Measurements from ENCODE around the gene CPA2.
"Not testable (repeated sequence)": the region's sequence is repeated elsewhere in the genome, so short reads cannot be mapped to it uniquely, and the experiment has no call there.

Gene CPA2

DNA sequence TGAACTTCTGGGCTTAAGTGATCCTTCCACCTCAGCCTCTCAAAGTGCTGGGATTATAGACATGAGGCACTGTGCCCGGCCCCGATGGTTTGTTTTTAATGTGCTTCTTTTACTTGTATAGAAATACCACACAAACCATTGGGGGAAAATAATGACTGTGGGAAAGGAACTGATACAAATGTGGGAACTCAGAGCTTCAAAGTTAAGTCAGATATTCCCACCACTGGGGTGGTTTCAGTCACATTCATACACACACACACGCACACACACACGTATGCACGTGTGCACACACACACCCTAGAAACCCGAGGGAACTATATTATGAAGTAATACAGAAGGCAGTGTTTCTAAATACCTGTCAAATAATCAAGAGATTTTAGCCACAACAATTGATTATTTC, 43.3 kb downstream of the CPA2 start:
- Histone ChIP-seq H3K4me3 (ENCODE audit: low read depth, low read length) (no peak overlapping the region), H3K36me3 (ENCODE audit: insufficient read depth, low read length) (peaks cover 6% of the 10 kb centered on the region; the same call in 1 of the 2 replicates), H3K27ac (ENCODE audit: low read depth, low read length) (no peak overlapping the region), H3K4me1 (ENCODE audit: control insufficient read depth, insufficient read depth, low read length, unreplicated experiment) (no peaks in the 10 kb centered on the region), H3K79me2 (ENCODE audit: control insufficient read depth, insufficient read depth, low read length, unreplicated experiment) (no peaks in the 10 kb centered on the region), H3K27me3 (ENCODE audit: insufficient read depth, low read length) (no peaks in the 10 kb centered on the region), H2AFZ (ENCODE audit: low read length, unreplicated experiment) (no peak overlapping the region)

DNA sequence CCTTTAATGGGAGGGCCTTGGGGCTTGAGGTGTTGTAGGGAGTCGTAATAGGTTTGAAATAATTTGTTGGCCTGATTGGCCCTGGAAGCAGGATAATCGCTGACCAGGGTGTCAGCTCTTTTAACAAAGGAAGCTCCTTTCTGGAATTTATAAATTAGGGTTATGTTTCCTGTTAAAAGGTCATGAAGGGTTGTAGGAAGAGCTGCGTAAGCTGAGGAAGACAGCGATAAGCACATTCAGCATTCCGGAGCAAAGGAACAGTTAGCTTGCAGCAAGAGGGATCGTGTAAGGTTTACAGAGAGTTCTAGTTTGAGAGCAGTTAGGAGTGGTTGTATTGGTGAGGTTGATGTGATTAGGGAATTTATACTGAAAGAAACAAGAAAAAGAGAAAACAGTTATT, 47.6 kb downstream of the CPA2 start:
- no peak overlapping the region for H3K27ac ChIP-seq (ENCODE audit: low read depth, low read length)
- H3K4me3 ChIP-seq (ENCODE audit: low read depth, low read length): no peak overlapping the region
- H3K36me3 ChIP-seq (ENCODE audit: insufficient read depth, low read length): peaks cover 2% of the 10 kb centered on the region; the same call in 1 of the 2 replicates
- H3K27me3 ChIP-seq (ENCODE audit: insufficient read depth, low read length): no peaks in the 10 kb centered on the region
- no peaks in the 10 kb centered on the region for H3K4me1 ChIP-seq (ENCODE audit: control insufficient read depth, insufficient read depth, low read length, unreplicated experiment)
- H2AFZ ChIP-seq (ENCODE audit: low read length, unreplicated experiment): no peak overlapping the region
- H3K79me2 ChIP-seq (ENCODE audit: control insufficient read depth, insufficient read depth, low read length, unreplicated experiment): no peaks in the 10 kb centered on the region

DNA sequence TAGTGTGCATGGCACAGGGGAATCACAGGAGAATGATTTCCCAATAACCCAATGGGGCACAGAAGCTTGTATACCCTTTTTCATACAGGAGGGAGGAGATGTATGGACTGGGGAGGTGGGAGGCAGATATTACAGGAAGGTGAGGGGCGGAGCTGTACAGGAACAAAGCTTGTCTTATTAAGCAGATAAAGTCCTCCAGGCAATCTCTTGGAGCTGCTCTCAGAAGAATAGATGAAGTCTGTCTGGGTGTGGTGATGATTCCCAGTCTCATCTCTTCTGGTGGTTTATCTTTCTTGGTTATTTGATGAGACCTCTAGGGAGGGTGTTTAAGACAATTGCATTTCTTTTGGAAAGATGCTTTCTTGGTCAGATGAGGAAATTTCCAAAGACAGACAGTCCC, 52.9 kb downstream of the CPA2 start:
- Histone ChIP-seq H3K79me2 (ENCODE audit: control insufficient read depth, insufficient read depth, low read length, unreplicated experiment) (no peaks in the 10 kb centered on the region), H3K27me3 (ENCODE audit: insufficient read depth, low read length) (no peaks in the 10 kb centered on the region), H3K4me1 (ENCODE audit: control insufficient read depth, insufficient read depth, low read length, unreplicated experiment) (no peaks in the 10 kb centered on the region), H2AFZ (ENCODE audit: low read length, unreplicated experiment) (no peak overlapping the region), H3K36me3 (ENCODE audit: insufficient read depth, low read length) (no peaks in the 10 kb centered on the region; the same call in 1 of the 2 replicates), H3K4me3 (ENCODE audit: low read depth, low read length) (no peak overlapping the region), H3K27ac (ENCODE audit: low read depth, low read length) (no peak overlapping the region)

DNA sequence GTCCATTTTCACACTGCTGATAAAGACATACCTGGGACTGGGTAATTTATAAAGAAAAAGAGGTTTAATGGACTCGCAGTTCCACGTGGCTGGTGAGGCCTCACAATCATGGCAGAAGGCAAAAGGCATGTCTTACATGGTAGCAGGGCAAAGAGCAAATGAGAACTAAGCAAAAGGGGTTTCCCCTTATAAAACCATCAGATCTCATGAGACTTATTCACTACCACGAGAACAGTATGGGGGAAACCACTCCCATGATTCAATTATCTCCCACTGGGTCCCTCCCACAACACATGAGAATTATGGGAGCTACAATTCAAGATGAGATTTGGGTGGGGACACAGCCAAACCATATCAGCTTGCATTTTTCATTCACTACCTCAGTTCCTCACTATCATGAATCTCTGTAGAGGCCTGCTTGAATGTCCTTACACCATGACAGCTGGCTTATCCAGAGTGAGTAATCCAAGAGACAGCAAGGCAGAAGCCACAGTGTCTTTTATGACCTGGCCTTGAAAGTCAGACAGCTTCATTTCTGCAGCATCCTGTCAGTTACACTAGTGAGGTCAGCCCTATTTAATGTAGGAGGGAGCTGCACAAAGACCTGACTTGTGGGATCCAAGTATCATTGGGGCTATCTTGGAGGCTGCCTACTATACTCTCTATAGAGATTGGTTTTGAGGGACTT, 55.0 kb downstream of the CPA2 start:
- H3K27me3 ChIP-seq (ENCODE audit: insufficient read depth, low read length); H3K79me2 ChIP-seq (ENCODE audit: control insufficient read depth, insufficient read depth, low read length, unreplicated experiment); H2AFZ ChIP-seq (ENCODE audit: low read length, unreplicated experiment); H3K36me3 ChIP-seq (ENCODE audit: insufficient read depth, low read length); H3K4me3 ChIP-seq (ENCODE audit: low read depth, low read length); H3K27ac ChIP-seq (ENCODE audit: low read depth, low read length); H3K4me1 ChIP-seq (ENCODE audit: control insufficient read depth, insufficient read depth, low read length, unreplicated experiment): not testable (repeated sequence)

DNA sequence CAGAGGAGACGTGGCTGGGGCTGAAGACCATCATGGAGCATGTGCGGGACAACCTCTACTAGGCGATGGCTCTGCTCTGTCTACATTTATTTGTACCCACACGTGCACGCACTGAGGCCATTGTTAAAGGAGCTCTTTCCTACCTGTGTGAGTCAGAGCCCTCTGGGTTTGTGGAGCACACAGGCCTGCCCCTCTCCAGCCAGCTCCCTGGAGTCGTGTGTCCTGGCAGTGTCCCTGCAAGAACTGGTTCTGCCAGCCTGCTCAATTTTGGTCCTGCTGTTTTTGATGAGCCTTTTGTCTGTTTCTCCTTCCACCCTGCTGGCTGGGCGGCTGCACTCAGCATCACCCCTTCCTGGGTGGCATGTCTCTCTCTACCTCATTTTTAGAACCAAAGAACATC, 56.0 kb downstream of the CPA2 start:
- no peaks in the 10 kb centered on the region for H3K79me2 ChIP-seq (ENCODE audit: control insufficient read depth, insufficient read depth, low read length, unreplicated experiment)

DNA sequence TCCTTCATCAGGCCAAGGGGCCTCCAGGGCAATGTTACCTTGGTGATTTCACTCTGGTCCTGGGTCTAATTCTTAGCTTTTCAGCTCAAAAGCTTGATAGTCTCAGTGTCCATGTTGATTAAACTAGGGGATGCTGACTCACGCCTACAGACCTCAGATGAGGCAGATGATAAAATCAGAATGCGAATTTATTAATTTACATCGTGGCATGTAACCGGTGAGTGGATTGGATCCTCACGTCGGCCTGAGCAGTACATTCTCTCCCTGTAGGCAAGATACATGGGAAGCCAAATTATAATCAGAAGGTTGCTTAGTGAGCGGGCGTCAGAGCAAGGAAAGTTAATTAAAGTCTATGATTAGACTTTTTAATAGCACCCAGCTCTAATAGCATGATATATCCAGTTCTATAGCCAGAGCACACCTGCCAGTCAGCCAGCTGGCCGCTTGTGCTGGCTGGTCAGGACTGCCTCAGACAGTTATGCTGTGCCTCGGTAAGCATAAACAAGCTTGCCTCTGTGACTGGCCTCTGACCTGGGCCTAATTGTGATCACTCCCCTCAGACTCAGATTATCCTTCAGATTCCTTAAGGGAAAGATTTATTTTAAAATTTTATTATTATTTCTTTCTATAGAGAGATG, 57.8 kb downstream of the CPA2 start:
- H3K4me3 ChIP-seq (ENCODE audit: low read depth, low read length): no peak overlapping the region
- no peaks in the 10 kb centered on the region for H3K36me3 ChIP-seq (ENCODE audit: insufficient read depth, low read length)
- H3K79me2 ChIP-seq (ENCODE audit: control insufficient read depth, insufficient read depth, low read length, unreplicated experiment): no peaks in the 10 kb centered on the region
- no peaks in the 10 kb centered on the region for H3K4me1 ChIP-seq (ENCODE audit: control insufficient read depth, insufficient read depth, low read length, unreplicated experiment)
- no peak overlapping the region for H3K27ac ChIP-seq (ENCODE audit: low read depth, low read length)
- H3K27me3 ChIP-seq (ENCODE audit: insufficient read depth, low read length): no peaks in the 10 kb centered on the region
- H2AFZ ChIP-seq (ENCODE audit: low read length, unreplicated experiment): no peak overlapping the region

More for the DNA sequence above, 56.0 kb downstream of the CPA2 start:
- H3K4me1 ChIP-seq (ENCODE audit: control insufficient read depth, insufficient read depth, low read length, unreplicated experiment): no peaks in the 10 kb centered on the region
- H3K36me3 ChIP-seq (ENCODE audit: insufficient read depth, low read length): no peaks in the 10 kb centered on the region; the same call in 1 of the 2 replicates
- H3K27me3 ChIP-seq (ENCODE audit: insufficient read depth, low read length): no peaks in the 10 kb centered on the region
- no peak overlapping the region for H3K4me3 ChIP-seq (ENCODE audit: low read depth, low read length)
- H2AFZ ChIP-seq (ENCODE audit: low read length, unreplicated experiment): no peak overlapping the region
- no peak overlapping the region for H3K27ac ChIP-seq (ENCODE audit: low read depth, low read length)

DNA sequence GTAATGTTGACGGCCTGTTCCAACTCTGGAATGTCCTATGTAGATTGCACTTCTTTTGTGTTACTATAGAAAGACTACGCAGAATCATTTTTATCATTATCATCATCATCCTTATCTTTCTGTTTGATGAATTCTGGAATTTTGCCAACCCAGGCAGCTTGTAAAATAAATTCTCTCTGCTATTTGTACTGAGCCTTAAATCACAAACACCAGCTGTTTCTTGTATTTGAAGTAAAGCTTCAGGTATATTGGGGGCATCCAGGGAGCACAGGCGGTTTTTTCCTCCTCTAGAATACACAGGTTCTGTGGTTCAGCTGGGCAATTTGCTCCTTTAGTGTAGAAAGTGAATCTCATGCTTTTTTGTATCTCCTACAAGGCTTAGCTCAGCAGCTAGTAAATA, 63.0 kb downstream of the CPA2 start:
- no peaks in the 10 kb centered on the region for H3K79me2 ChIP-seq (ENCODE audit: control insufficient read depth, insufficient read depth, low read length, unreplicated experiment)
- no peaks in the 10 kb centered on the region for H3K36me3 ChIP-seq (ENCODE audit: insufficient read depth, low read length)
- H3K27ac ChIP-seq (ENCODE audit: low read depth, low read length): no peak overlapping the region
- H3K4me3 ChIP-seq (ENCODE audit: low read depth, low read length): no peak overlapping the region
- H3K4me1 ChIP-seq (ENCODE audit: control insufficient read depth, insufficient read depth, low read length, unreplicated experiment): peaks cover 8% of the 10 kb centered on the region
- no peaks in the 10 kb centered on the region for H3K27me3 ChIP-seq (ENCODE audit: insufficient read depth, low read length)
- H2AFZ ChIP-seq (ENCODE audit: low read length, unreplicated experiment): no peak overlapping the region

DNA sequence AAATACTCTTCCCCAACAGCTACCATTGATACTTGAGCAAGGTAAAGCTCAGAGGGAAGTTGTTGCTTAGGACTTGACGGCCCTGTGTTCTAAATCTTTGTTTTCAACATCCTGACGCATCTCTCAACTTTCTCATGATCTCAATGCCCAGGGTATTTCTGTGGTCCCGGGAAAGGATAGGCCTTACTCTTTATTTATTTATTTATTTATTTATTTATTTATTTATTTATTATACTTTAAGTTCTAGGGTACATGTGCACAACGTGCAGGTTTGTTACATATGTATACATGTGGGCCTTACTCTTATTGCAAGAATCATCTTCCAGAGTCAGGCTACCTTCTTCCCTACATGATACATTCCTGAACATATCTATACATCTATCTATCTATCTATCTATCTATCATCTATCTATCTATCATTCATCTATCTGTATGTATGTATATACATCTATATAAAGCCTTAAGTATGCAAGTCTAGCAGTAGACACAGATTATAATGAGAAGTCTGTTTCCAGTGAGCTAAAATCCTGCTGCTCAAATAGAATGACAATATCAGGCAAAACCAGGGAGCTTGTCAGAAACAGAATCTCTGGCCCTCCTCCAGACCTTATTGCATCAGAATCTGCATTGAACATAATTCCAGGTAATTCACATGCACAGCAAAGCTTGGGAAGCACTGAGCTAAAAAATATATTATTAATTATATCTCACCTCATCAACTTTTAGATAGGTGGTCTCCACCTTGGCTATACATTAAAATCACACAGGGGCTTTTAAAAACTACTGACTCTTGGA, 65.8 kb downstream of the CPA2 start:
- H3K27me3 ChIP-seq (ENCODE audit: insufficient read depth, low read length): no peaks in the 10 kb centered on the region
- no peak overlapping the region for H2AFZ ChIP-seq (ENCODE audit: low read length, unreplicated experiment)
- H3K79me2 ChIP-seq (ENCODE audit: control insufficient read depth, insufficient read depth, low read length, unreplicated experiment): no peaks in the 10 kb centered on the region
- H3K27ac ChIP-seq (ENCODE audit: low read depth, low read length): no peak overlapping the region
- no peak overlapping the region for H3K4me3 ChIP-seq (ENCODE audit: low read depth, low read length)
- H3K36me3 ChIP-seq (ENCODE audit: insufficient read depth, low read length): no peaks in the 10 kb centered on the region
- peaks cover 13% of the 10 kb centered on the region for H3K4me1 ChIP-seq (ENCODE audit: control insufficient read depth, insufficient read depth, low read length, unreplicated experiment)

DNA sequence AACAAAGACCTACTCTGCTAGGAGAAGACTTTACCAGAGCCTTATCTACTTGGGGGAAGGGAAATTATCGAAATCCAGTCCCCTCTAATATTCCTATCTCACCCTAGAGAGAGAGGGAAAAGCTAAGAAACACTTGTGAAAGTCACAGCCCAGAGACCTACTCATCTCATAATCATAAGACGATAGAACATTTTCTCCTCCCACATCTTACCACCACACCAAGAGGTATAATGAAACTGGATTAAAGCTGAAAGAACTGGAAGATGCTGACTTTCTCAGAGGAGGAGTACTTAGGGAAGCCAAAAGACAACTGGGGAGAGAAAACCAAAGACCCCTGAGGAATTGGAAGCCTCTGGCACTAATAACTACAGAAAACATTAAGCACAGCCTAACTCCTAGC, 67.2 kb downstream of the CPA2 start:
- Histone ChIP-seq H2AFZ (ENCODE audit: low read length, unreplicated experiment) (peak overlapping the region; percentile 75), H3K4me3 (ENCODE audit: low read depth, low read length) (peak overlapping the region; percentile 47), H3K36me3 (ENCODE audit: insufficient read depth, low read length) (no peaks in the 10 kb centered on the region), H3K27ac (ENCODE audit: low read depth, low read length) (no peak overlapping the region), H3K79me2 (ENCODE audit: control insufficient read depth, insufficient read depth, low read length, unreplicated experiment) (no peaks in the 10 kb centered on the region), H3K27me3 (ENCODE audit: insufficient read depth, low read length) (no peaks in the 10 kb centered on the region), H3K4me1 (ENCODE audit: control insufficient read depth, insufficient read depth, low read length, unreplicated experiment) (peaks cover 13% of the 10 kb centered on the region)

DNA sequence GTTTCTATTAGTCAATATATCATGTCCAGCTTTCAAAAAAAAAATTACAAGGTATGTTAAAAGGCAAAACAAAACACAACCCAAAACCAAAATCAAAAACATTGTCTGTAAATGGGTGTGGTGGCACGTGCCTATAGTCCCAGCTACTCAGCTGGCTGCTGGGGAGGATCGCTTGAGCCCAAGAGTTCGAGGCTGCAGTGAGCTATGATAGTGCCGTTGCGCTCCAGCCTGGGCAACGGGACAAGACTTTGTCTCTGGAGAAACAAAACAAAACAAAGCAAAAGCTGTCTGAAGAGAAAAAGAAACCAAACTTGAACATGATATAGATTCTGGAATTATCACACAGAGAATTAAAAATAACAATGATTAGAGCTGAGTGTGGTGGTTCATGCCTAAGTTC, 67.6 kb downstream of the CPA2 start:
- Histone ChIP-seq H3K4me1 (ENCODE audit: control insufficient read depth, insufficient read depth, low read length, unreplicated experiment) (peaks cover 13% of the 10 kb centered on the region), H3K27ac (ENCODE audit: low read depth, low read length) (0 out of 2 replicates have a peak overlapping the region, but pooled peaks have one; percentile 18), H3K27me3 (ENCODE audit: insufficient read depth, low read length) (no peaks in the 10 kb centered on the region), H3K4me3 (ENCODE audit: low read depth, low read length) (peak overlapping the region; percentile 47), H3K36me3 (ENCODE audit: insufficient read depth, low read length) (no peaks in the 10 kb centered on the region), H2AFZ (ENCODE audit: low read length, unreplicated experiment) (peak overlapping the region; percentile 75), H3K79me2 (ENCODE audit: control insufficient read depth, insufficient read depth, low read length, unreplicated experiment) (no peaks in the 10 kb centered on the region)
